MCF 10A (cell line): ENCODE measurements around the gene MORN2. TPM values are rescaled to one million over a fixed set of nuclear protein-coding genes. Genes with fewer than 3 reads are reported as not detected.

Source experiments
- BruUV-seq: library from RNA; stranded (reverse); fragments of 400-500 nt; replicated peaks from 2 replicates; lab custom pipeline; 2021; lab: Mats Ljungman, UMichigan
- CTCF ChIA-PET: fragments of 300-600 bp; sonication (Branson Sonifier 250); formaldehyde crosslinking; extraction: SDS; loops from one replicate; lab custom pipeline; 2021; ENCODE audit warnings: antibody characterized with exemption, inconsistent platforms; lab: Yijun Ruan, JAX
- POLR2A ChIA-PET: fragments of 300-600, 350-650 bp; sonication (Branson Sonifier 250); formaldehyde crosslinking; extraction: SDS; loops from one replicate; lab custom pipeline; 2020; ENCODE audit warnings: antibody characterized with exemption, inconsistent platforms; lab: Yijun Ruan, JAX
- DNase-seq: peaks from one replicate; pipeline ENCODE4 v3.0.0-alpha.2; 2018; ENCODE audit not compliant: unreplicated experiment
- H3K27ac Mint-ChIP-seq: one replicate; pipeline ENCODE4 v1.8.0; 2022; ENCODE audit warnings: mild to moderate bottlenecking, low read depth, mixed read lengths; ENCODE audit not compliant: unreplicated experiment
- H3K27me3 Mint-ChIP-seq: one replicate; pipeline ENCODE4 v1.8.0; 2022; ENCODE audit warnings: mixed read lengths; ENCODE audit not compliant: insufficient read depth, unreplicated experiment
- H3K36me3 Mint-ChIP-seq: one replicate; pipeline ENCODE4 v1.8.0; 2022; ENCODE audit warnings: mild to moderate bottlenecking, moderate library complexity, mixed read lengths; ENCODE audit not compliant: insufficient read depth, unreplicated experiment
- H3K4me1 Mint-ChIP-seq: one replicate; pipeline ENCODE4 v1.8.0; 2022; ENCODE audit warnings: mixed read lengths; ENCODE audit not compliant: insufficient read depth, unreplicated experiment
- H3K4me3 Mint-ChIP-seq: one replicate; pipeline ENCODE4 v1.8.0; 2022; ENCODE audit warnings: mild to moderate bottlenecking, moderate library complexity, mixed read lengths; ENCODE audit not compliant: unreplicated experiment
- H3K9me3 Mint-ChIP-seq: one replicate; pipeline ENCODE4 v1.8.0; 2022; ENCODE audit warnings: mixed read lengths; ENCODE audit not compliant: unreplicated experiment
- intact Hi-C: fragments of 100-400 bp; cut with micrococcal nuclease; formaldehyde crosslinking; loops from 2 replicates; pipeline ENCODE4 v1.14.1; 2022
- total RNA-seq: library from RNA; stranded (reverse); gene quantifications from 2 replicates; pipeline ENCODE4 v1.2.3, GENCODE V29; 2022
- TF ChIP-seq, protein P1 (sequence below): fragments of 200-600 bp; IDR thresholded peaks from one replicate; pipeline ENCODE4 v1.8.0; 2022; ENCODE audit warnings: antibody characterized with exemption, mild to moderate bottlenecking; ENCODE audit not compliant: unreplicated experiment

The MORN2 gene
- total RNA-seq, 1 experiment from 2014 or later, result 13.9 TPM

DNA sequence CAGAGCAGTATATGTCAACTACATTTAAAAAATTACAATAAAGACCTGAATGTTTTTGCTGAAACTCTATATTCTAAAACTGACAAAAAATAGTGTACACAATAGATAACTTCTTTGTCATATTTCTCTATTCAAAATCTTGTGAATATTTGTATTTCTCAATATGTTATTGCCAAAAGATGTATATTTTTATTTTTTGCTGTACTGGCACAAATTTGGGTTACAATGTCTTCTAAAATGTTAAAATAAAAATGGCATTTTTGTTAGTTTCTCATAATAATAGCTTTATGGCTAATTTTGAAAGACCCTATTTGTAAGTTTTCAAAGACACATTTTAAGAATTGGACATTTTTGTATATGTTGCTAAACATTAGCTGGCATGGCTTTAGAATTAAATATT, 13.3 kb downstream of the MORN2 start:
- CTCF ChIA-PET, result no interaction called here
- H3K36me3 Mint-ChIP-seq, result no peaks in the 10 kb centered on the region
- intact Hi-C loops, result no loop called here
- TF ChIP-seq, protein P1, sequence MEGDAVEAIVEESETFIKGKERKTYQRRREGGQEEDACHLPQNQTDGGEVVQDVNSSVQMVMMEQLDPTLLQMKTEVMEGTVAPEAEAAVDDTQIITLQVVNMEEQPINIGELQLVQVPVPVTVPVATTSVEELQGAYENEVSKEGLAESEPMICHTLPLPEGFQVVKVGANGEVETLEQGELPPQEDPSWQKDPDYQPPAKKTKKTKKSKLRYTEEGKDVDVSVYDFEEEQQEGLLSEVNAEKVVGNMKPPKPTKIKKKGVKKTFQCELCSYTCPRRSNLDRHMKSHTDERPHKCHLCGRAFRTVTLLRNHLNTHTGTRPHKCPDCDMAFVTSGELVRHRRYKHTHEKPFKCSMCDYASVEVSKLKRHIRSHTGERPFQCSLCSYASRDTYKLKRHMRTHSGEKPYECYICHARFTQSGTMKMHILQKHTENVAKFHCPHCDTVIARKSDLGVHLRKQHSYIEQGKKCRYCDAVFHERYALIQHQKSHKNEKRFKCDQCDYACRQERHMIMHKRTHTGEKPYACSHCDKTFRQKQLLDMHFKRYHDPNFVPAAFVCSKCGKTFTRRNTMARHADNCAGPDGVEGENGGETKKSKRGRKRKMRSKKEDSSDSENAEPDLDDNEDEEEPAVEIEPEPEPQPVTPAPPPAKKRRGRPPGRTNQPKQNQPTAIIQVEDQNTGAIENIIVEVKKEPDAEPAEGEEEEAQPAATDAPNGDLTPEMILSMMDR, result no peak
- H3K27me3 Mint-ChIP-seq, result no peaks in the 10 kb centered on the region
- H3K9me3 Mint-ChIP-seq, result no peaks in the 10 kb centered on the region
- no TSS peak for BruUV-seq
- POLR2A ChIA-PET, result no interaction called here
- H3K4me3 Mint-ChIP-seq, result no peak overlapping the region
- no peaks in the 10 kb centered on the region for H3K4me1 Mint-ChIP-seq
- no peak overlapping the region for H3K27ac Mint-ChIP-seq
- no peak for DNase-seq

DNA sequence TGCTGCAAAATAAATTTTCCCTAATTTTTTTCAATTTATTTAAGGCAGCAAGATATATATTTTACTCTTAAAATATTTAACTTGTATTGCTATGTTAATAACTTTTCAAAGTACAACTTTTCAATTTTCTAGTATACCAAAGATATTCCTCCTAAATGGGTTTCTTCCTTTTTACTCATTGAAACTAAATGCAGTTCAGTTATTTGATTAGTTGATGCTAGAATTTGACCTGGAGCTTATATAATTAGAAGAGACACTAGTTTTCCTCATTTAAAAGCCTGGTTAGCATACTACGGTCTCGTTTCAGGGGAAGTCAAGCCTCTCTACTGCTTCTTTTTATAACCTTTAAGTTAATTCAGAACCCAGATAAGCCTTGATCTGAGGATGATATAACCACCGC, 13.8 kb downstream of the MORN2 start, which contains the start of gene ARHGEF33:
TSS of gene ARHGEF33 (plus strand) at position 301 of the 400 bp plus-strand sequence. CDS start 29,573 bp downstream, outside the sequence.
- Mint-ChIP-seq H3K4me1 (no peaks in the 10 kb centered on the region), H3K27me3 (no peaks in the 10 kb centered on the region), H3K27ac (no peak within 1 kb of the TSS), H3K9me3 (no peaks in the 10 kb centered on the region), H3K36me3 (no peaks in the 10 kb centered on the region), H3K4me3 (no peak within 1 kb of the TSS)
- no peak for DNase-seq
- no TSS peak for BruUV-seq
- CTCF ChIA-PET, result no interaction called here
- POLR2A ChIA-PET, result interaction anchor here (1.9 kb wide), 1 partner anchor 14 kb away, joined by 5 read pairs; the partner anchor contains the start of genes DHX57 and MORN2
- intact Hi-C loops, result no loop called here
- TF ChIP-seq, protein P1, result no peak

DNA sequence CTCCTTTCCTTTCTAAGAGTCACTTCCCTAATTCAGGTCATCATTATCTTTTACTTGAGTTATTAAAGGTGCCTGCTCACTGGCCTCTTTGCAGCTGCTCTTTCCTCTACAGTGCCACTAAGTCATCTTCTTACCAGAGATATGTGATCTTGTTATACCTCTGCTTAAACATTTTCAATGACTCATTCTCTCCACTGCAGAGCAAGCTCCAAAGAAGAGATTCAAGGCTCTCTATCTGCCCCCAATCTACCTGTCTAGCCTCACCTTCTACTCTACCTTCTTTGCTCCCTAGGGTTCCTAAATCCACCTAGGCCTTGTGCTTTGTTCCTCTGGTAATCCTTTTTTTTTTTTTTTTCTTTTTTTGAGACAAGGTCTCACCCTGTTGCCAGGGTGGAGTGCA, 17.0 kb downstream of the MORN2 start:
- no peaks in the 10 kb centered on the region for H3K4me1 Mint-ChIP-seq
- BruUV-seq, result no TSS peak
- no peak overlapping the region for H3K27ac Mint-ChIP-seq
- H3K27me3 Mint-ChIP-seq, result no peaks in the 10 kb centered on the region
- POLR2A ChIA-PET, result no interaction called here
- CTCF ChIA-PET, result interaction anchor here (1.8 kb wide), 1 partner anchor 55 kb away, joined by 4 read pairs; no protein-coding TSS in a partner anchor
- no peak for DNase-seq
- intact Hi-C loops, result no loop called here
- TF ChIP-seq, protein P1, result no peak
- no peaks in the 10 kb centered on the region for H3K9me3 Mint-ChIP-seq
- H3K36me3 Mint-ChIP-seq, result no peaks in the 10 kb centered on the region
- H3K4me3 Mint-ChIP-seq, result no peak overlapping the region

DNA sequence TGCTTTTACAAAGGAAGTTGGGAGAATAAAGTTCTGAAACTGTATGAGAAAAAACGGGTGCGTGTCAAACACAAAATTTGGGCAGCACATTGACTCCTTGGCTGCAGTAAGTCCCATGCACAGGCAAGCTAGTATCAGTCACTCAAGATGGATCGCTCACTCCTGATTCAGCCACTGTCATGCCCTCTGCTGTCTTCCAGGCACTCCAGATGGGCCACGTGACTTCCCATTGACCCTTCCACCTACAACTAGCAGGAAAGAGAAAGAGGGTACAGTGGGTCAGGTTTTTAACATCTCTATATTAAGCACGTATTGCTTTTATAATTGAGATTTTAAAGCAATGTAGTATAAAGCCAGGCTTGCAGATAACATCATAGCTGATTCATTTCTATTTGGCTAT, 22.5 kb downstream of the MORN2 start:
- Mint-ChIP-seq H3K27ac (no peak overlapping the region), H3K27me3 (no peaks in the 10 kb centered on the region), H3K9me3 (no peaks in the 10 kb centered on the region), H3K36me3 (no peaks in the 10 kb centered on the region), H3K4me3 (no peak overlapping the region), H3K4me1 (no peaks in the 10 kb centered on the region)
- ChIA-PET CTCF (no interaction called here), POLR2A (no interaction called here)
- intact Hi-C loops, result no loop called here
- no TSS peak for BruUV-seq
- no peak for DNase-seq
- TF ChIP-seq, protein P1, result no peak
